UCSD-AML1 (cell line): ENCODE measurements around the gene MANBA.
"Not testable (repeated sequence)": the region's sequence is repeated elsewhere in the genome, so short reads cannot be mapped to it uniquely, and the experiment has no call there.

Experiments
- DNase-seq: peaks from one replicate; lab custom pipeline; 2025; ENCODE audit not compliant: unreplicated experiment; lab: John Stamatoyannopoulos, UW

Gene MANBA

DNA sequence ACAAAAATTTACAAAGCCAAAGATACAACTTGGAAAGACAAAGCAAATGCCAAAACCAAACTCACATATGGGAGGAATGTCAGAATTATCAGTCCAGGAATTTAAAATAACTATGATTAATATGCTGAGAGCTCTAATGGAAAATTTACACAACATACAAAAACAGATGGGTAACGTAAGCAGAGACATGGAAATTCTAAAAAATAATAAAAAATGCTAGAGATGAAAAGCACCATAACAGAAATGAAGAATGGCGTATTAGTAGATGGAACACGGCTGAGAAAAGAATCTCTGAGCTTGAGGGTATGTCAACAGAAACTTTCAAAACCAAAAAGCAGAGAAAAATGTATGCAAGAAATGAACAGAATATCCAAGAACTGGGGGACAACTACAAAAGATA is 4.1 kb upstream of the MANBA start:
- DNase-seq: no peak

- no peak for DNase-seq
Measured at GRCh38 chr4:102761906-102762305, 1.1 kb upstream of the MANBA start.

DNA sequence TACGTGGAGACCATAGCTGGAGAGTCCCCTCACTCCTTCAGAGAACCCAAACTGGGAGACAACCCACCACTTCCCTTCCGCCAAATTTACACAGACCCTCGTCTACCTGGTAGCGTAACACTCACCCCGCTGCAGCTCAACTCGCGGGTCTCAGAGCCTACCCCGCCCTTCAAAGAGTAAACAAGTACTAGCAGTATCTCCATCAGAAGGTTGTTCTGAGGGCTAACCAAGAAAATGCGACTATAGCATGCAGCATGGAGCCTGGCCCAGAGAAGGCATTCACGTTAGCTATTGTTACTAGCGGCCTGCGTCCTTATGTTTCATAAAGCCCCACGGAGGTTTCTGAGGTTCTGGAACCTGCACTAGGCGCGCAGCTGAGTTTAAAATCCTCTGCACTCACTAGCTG is 531 bp upstream of the MANBA start:
- no peak for DNase-seq

DNA sequence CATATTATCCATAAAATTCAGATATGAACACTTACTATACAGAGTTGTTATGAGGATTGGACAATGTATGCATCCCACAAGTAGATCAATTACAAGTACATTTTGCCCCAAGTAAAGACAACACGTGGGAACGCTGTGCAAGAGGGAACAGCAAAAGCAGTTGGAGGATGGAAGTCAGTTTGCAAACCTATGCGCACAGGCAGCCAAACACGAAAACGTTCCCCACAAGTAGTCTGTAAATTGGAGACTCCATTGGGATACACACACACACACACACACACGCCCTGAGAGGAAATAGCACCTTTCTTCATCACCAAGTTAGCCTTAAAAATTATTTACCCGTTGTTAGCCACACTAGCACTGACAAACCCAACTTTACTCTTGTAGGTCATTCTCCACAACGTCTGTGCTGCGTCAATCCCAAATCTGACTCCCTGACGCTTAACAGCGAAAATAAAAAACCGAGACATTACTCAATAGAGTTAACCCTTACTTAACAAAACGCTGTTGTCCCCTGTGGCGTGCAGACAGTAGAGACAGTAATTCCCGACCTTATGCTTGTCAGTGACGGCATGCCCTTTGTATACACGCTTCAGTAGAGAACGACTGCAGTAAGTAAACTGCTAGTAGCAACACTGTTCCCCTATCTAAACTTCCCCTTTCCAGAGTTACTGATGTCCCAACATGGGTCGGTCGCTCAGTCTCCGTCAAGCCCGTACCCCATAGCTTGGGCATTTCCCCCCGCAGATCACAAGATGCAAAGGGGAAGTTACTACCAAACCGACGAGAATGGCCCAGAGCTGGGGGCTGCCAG is 730 bp downstream of the MANBA start:
- peak; percentile 24 for DNase-seq

DNA sequence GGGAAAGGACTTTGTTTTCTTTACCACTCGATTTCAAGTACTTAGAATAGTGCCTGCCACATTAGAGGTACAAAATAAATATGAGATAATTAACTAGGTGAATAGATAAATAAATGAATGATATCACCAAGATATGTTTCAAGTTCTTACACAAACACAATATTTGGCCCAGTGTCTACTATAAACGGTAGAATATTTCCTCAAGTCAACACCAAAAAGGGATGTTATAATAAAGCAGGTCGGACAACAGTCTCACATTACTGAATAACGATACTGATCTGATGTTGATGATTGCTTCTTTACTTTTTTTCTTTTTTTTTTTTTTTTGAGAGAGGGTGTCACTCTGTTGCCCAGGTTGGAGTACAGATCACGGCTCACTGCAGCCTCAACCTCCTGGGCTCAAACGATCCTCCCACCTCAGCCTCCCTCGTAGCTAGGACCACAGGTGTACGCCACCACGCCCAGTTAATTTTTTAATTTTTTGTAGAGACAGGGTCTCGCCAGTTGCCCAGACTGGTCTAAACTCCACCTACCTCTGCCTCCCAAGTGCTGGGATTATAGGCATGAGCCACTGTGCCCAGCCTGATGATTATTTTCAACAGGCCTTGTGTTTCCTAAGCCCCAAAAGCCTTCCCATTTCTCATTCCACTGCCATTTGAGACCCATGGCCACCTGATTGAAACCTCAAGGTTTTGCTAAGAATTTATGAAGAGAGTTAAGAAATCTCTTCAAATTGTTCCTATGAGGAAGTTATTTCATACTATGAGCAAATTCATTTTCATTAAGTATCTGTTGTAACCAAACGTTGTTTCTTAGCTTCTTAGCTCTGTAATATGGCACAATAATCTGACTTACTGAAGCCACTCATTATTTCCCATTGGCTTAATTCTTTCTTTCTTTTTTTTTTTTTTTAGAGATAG is 2.3 kb downstream of the MANBA start:
- DNase-seq: no peak

DNA sequence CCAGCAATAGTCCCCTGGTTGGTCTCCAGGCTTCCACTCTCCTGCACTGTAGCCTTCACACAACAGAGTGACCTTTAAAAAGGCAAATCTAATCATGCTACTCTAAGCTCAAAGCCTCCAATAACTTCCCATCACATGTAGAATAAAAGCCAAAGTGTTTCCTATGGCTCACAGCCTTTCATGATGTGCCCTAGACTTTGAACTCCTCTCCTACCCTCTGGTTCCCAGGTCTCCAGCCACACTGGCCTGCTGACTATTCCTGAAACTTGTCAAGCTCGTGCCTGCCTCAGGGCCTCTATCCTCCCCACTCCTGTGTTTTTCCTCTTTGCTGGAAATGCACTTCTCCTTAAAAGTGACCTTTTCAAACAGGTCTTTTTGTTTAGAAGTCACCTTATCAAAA is 3.1 kb downstream of the MANBA start:
- no peak for DNase-seq

DNA sequence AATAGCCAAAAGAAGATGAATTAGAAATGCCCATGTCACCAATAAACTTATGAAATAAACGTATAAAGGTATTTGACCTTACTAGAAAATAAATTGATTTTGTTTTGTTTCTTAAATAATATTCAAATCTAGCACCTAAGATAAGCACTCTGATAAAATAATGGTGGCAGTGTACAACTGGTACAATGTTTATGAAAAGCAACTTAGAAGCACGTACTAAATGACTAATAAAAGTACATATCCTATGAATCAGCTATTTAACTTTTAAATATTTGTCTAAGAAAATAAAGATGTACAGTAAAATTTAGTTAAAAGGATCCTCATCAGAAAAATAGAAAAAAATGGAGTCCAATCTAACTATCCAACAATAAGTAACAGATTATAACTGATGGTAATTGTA is 6.7 kb downstream of the MANBA start:
- no peak for DNase-seq

DNA sequence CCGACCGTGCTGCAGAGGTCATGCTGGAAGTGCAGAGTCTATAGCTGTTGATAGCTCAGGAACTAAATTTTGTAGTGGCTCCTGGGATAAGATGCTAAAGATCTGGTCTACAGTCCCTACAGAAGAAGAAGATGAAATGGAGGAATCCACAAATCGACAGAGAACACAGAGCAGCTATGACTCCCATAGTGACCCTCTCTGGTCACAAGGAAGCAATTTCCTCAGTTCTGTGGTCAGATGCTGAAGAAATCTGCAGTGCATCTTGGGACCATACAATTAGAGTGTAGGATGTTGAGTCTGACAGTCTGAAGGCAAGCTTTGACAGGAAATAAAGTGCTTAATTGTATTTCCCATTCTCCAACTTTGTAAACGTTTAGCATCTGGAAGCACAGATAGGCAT is 8.8 kb downstream of the MANBA start:
- no peak for DNase-seq

- DNase-seq: peak; percentile 57
Measured at GRCh38 chr4:102743352-102743751, 17.4 kb downstream of the MANBA start.

GRCh38 chr4:102738802-102739201 is 22.0 kb downstream of the MANBA start:
- DNase-seq: not testable (repeated sequence)

DNA sequence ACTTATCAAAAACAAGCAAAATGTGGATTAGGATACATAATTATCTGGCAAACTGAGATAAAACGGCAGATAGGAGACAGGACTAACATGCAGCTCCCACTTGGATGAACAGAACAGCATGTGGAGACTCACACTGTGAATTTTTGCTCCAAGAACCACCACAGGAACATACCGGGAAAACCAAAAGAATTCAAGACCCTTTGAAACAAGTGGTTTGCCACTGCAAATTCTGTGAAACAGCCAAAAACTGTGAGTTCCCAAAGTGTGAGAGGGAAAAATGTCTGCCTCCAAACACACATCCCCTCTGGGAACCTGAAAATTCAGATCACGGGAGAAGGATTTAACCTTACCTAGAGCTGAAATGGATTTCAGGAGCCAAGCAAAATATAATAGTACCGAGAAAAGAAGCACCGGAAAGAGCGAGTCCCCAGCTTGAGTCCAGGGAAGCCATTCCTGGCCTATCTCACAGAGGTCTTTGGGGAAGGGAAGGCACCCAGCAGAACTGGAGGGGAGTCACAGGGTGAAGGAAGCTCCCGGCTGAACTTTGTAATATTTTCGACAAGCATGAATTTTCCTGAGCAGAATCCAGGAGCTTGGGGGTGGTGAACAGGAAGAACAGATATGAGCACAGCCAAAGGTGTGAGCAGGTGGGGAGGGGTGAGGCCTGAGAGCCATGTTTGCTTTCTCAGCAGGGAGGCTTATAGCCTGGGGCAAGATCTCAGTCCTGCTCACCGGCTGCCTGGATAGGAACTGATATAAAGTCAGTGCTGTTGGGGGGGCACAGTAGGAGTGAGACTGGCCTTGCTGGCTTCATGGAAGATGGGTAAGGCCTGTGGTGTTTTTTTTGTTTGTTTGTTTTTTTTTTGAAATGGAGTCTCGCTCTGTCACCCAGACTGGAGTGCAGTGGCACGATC is 23.9 kb downstream of the MANBA start:
- DNase-seq: no peak

- no peak for DNase-seq
Measured at GRCh38 chr4:102735582-102735981, 25.2 kb downstream of the MANBA start.

DNA sequence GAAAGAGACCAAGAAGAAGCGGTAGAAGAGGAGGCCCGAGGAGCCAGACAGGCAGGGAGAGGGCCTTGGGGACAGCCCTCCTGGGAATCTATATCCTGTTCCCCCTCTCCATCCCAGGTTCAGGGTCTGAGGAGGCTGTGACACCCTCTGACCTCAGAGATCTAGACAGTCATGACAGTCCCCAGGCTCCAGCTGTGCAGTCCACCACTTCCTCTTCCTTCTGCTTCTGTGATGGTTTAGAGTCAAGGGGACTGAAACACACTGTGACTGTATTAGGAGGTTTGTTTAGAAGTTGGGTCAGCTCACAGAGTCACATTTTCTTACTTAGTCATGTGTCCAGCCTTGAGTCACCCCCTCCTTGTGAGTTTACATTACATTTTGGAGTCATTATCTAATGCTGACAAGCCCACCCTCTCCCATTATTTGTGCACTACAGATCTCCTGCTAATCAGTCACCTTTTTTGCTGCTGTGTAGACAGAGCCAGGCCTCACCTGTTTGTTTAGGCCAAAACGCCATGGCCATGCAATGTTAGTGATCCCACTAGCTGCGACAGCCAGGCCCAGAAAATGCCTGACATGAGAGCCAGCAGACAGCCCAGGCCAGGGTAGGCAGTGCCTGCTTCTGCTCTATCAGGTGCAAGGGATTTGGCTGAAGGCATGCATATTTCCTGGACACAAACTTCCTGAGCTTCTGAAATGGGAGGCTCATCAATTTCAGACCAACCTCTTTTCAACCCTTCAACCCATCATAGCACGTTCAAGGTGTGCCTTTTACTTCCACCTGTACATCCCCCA is 26.0 kb downstream of the MANBA start:
- peak; percentile 48 for DNase-seq

DNA sequence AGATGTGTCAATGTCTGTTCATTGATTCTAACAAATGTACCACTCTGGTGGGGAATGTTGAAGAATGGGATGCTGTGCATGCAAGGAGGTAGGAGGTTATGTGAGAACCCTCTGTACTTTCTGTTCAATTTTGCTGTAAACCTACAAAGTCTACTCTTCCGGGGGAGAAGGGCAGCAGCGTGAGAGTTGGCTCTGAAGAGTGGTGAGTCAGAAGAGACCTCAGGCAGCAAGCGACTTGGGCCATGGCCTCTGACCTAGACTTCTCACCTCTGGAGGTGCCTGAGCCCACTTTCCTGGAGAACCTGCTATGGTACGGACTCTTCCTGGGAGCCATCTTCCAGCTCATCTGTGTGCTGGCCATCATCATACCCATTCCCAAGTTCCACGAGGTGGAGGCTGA is 26.7 kb downstream of the MANBA start:
- DNase-seq: no peak

- DNase-seq: no peak
Measured at GRCh38 chr4:102733084-102733483, 27.7 kb downstream of the MANBA start.

- no peak for DNase-seq
Measured at GRCh38 chr4:102732678-102733077, 28.1 kb downstream of the MANBA start.

DNA sequence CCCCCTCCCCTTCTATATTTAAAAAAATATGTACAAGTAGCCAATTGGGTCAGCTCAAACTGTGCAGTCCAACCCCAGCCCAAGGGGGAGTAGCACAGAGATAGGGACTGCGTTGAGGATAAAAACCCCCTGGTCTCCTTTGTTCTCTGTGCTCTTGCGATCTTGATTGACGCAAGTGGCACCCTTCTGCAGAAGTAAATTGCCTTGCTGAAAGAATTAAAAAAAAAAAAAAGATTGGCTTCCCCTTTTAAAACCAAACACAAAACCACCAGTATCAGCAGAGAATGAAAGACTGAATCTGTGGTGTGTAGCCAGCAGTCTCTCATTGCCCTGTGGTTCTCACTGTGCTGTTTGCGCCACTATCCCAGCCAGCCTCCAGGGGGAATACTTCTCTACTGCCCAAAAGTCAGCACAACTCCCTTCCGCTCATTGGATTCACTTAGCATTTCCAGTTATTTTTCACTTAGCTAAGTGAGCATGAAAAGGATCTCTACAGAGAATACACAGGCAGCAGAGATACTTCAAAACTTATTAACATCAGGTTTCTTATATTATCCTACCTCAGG is 29.7 kb downstream of the MANBA start:
- no peak for DNase-seq

DNA sequence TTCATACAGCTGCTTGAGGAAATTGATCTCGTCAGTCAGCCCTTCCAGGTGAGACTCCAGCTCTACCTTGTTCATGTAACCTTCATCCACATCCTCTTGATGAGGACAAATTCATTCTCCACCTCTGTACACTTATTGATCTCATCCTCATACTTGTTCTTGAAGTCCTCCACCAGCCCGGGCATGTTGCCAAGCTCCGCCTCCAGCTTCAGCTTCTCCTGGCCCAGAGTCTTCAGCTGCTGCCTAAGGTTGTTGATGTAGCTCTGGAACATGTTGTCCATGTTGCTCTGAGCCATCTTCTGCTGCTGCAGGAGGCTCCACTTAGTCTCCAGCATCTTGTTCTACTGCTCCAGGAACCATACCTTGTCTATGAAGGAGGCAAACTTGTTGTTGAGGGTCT is 31.3 kb downstream of the MANBA start:
- not testable (repeated sequence) for DNase-seq

- not testable (repeated sequence) for DNase-seq
Measured at GRCh38 chr4:102726919-102727318, 33.8 kb downstream of the MANBA start.

DNA sequence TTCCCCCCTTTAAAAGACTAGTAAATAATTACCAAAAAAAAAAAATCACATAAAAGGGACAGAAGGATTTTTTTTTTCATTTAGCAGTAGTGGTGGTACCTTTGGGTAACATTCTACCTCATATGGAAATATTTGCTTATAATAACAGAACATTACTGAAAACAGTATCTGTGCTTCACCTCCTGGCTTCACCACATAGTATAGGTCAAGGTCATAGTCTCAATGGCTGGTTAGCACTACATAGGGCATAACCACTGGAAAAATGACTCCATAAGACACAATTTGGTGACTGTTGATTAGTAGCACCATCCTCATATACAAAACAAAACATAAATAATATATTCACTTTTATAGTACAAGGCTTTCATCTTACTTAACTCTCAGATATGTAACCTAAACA is 34.7 kb downstream of the MANBA start:
- no peak for DNase-seq
